ENCODE measurements around the gene METTL2B. TPM values are rescaled to one million over a fixed set of nuclear protein-coding genes. Genes with fewer than 3 reads are reported as not detected.
"Not testable (repeated sequence)": the region's sequence is repeated elsewhere in the genome, so short reads cannot be mapped to it uniquely, and the experiment has no call there.

Gene METTL2B
- total RNA-seq, 1 donor from 2014 or later: 18.5 TPM

DNA sequence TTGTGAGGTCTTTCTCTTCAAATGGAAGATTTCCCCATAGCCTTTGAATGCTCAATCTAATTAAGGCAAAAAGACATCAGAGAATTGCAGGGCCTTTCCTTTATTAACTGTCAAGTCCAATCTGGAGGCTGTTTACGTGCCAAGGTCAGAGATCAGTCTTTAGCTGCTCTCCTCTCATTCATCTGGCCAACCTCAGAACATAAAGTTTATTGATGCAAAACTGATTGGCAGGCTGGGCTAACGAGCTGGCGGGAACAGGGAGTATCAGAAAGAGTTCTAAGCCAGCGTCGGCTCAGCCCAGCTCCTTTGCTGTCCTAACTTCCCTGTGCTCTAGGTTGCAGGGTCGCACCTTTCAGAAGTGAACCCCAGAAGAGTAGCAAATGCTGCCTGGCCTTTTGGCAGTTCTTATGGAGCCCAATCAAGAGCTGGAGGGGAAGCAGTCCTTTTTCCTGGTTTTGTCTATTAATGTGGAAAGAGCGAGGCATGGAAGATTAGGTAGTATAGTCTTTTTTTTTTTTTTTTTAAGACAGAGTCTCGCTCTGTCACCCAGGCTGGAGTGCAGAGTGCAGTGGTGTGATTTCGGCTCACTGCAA is 47.5 kb downstream of the METTL2B start:
- DNase-seq (ENCODE audit: low read depth in 2 of 2): peak in 1 of 2 donors; percentile 56

- peak; percentile 37 to 52 for DNase-seq (ENCODE audit: low read depth in 2 of 2)
Measured at GRCh38 chr7:128525584-128525983, 49.0 kb downstream of the METTL2B start.

DNA sequence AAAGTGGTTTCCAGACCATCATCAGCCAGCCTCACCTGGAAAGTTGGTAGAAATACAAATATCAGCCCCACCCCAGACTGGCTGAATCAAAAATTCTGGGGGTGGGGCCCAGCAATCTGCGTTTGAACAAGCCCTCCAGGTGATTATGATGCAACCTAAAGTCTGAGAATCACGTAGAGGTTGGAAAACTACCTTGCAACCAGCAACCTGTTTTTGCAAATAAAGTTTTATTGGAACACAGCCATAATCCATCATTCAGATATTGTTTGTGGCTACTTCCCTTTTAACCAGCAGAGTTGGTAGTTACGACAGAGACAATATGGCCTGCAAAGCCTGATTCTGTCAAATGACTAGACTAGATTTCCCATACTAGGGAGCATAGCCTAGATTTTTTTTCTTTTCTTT is 49.5 kb downstream of the METTL2B start:
- not testable (repeated sequence) for DNase-seq (ENCODE audit: low read depth in 2 of 2)

- DNase-seq (ENCODE audit: low read depth in 2 of 2): not testable (repeated sequence)
Measured at GRCh38 chr7:128529191-128529590, 52.6 kb downstream of the METTL2B start.

- DNase-seq (ENCODE audit: low read depth in 2 of 2): peak in 1 of 2 donors; percentile 5
Measured at GRCh38 chr7:128530121-128530854, 53.7 kb downstream of the METTL2B start.

- DNase-seq (ENCODE audit: low read depth in 2 of 2): no peak
Measured at GRCh38 chr7:128530855-128531104, 54.2 kb downstream of the METTL2B start.

DNA sequence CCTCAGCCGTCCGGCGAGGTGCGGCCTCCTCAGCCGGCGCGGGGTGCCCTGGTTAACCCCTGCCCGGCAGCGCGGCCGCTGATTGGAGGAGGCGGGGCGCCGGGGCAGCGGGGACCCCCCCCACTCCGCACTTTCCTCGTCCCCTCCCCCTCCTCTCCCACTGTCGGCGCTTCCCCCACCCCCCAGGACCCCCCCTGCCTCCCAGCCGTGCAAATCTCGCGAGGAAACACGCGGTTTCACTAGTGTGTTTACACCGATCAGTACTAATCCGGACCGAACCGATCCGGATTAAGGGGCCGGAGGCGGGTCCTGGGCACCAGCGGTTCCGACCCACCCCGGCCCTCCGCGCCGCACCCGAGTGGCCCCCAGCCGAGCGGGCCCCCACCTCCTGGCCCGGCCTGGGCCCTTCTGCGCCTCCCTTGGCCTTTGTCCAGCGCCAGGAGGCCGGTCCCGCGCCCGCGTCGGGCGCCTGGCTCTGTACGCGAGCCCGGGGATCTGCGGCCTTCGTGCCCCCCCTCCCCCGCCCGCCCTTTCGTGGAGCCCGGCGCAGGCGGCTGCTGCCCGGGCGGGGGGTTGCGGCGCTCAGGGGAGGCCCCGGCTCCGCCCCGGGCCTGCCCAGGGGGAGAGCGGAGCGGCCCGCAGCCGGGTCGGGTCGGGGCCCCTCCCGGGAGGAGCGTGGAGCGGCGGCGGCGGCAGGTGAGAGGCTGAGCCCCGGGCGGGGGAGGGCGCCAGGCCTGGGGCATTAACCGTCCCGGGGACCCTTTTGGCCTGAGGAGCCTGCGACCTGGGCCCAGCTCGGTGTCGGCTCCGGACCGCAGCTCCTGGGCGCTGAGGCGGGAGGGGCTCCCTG is 54.8 kb downstream of the METTL2B start:
- DNase-seq (ENCODE audit: low read depth in 2 of 2): peak; percentile 89 to 93

DNA sequence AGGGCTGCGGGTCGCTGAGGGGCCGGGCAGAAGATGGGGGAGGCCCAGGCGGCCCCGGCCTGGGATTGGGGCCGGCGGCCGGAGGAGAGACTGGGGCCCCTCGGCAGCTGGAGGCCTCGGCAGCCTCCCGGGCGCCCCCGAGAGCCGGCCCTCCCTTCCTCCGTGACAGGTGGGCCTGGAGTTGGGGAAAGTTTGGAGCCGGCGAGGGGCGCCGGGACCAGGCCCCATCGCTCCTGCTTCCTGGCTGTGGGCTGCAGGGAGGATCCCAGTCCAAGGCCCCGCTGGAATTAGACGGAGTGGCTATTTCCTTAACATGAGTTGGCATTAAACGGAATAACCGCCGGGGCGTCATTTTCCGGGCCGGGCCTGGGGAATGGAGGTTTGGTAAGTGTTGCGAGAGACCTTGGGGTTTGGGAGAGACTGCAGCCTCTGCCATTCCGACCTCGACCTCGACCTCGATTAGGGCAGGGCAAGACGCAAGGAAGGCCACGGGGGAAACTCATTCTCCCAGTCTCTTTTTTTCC is 55.5 kb downstream of the METTL2B start:
- peak; percentile 46 to 51 for DNase-seq (ENCODE audit: low read depth in 2 of 2)

- peak in 1 of 2 donors; percentile 29 for DNase-seq (ENCODE audit: low read depth in 2 of 2)
Measured at GRCh38 chr7:128532956-128533355, 56.4 kb downstream of the METTL2B start.

DNA sequence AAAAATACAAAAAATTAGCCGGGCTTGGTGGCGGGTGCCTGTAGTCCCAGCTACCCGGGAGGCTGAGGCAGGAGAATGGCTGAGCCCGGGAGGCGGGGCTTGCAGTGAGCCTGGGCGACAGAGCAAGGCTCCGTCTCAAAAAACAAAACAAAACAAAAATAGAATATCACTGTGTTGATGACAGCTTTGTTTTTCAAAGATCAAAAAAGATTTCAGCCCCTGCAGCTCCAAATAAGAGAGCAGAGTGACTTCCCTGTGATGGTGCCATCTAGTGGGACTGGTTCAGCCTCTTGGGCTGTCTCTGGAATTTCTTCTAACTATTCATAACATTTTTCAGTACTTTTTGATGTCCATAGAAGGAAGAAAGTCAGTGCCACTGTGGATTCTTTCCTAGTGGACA is 60.9 kb downstream of the METTL2B start:
- DNase-seq (ENCODE audit: low read depth in 2 of 2): peak in 1 of 2 donors; percentile 21

DNA sequence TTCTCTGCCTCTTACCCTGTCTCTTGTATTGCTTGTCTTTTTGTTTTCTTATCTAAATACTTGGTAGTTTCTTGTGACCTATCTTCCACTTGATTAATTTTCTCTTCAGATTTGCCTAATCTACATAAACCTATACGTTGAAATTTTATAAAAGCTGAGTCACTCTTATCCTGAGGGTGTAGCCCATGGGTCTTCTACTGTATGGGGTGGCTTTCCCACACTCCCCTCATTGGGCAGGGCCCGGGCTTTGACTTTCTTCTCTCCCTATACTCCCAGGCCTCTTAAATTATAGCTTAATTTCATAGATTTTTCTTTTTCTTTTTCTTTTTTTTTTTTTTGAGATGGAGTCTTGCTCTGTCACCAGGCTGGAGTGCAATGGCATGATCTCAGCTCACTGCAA is 66.0 kb downstream of the METTL2B start:
- not testable (repeated sequence) for DNase-seq (ENCODE audit: low read depth in 2 of 2)

- not testable (repeated sequence) for DNase-seq (ENCODE audit: low read depth in 2 of 2)
Measured at GRCh38 chr7:128543300-128543699, 66.8 kb downstream of the METTL2B start.

DNA sequence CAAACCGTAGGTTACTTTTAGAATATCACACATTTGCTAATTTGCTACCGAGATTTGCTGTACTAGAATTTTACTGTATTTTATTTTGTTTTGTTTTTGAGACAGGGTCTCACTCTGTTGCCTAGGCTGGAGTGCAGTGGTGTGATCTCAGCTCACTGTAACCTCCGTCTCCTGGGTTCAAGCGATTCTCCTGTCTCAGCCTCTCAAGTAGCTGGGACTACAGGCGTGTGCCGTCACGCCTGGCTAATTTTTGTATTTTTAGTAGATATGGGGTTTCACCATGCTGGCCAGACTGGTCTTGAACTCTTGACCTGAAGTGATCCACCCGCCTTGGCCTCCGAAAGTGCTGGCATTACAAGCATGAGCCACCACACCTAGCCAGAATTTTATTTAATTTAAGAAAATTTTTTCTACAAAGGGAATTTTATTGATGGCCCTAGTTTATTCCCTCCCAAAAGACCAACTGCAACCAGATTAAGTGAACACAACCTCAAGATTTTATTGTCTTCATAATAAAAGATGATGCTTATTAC is 69.8 kb downstream of the METTL2B start:
- DNase-seq (ENCODE audit: low read depth in 2 of 2): not testable (repeated sequence)

DNA sequence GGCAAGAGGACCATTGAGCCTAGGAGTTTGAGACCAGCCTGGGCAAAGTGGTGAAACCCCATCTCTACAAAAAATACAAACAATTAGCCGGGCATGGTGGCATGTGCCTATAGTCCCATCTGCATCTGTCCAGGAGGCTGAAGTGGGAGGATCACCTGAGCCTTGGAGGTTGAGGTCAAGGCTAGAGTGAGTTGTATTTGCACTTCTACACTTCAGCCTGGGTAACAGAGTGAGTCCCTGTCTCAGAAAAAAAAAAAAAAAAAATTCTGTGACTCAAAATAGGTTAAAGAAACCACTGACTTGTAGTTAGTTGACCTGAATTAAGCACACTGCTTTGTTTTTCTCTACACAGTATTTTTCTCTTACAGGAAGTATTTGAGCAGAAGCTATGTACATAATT is 74.4 kb downstream of the METTL2B start:
- no peak for DNase-seq (ENCODE audit: low read depth in 2 of 2)

GRCh38 chr7:128554394-128554793 is 77.8 kb downstream of the METTL2B start:
- not testable (repeated sequence) for DNase-seq (ENCODE audit: low read depth in 2 of 2)

Other genes with a start within 250 kb of the METTL2B start
- not detected in 2 replicates for gene LEP, start 235.5 kb upstream of the METTL2B start, total RNA-seq
- gene RBM28, start 132.8 kb upstream of the METTL2B start, total RNA-seq: 4.1 and 4.6 TPM in 2 replicates
- not detected in 2 replicates for gene PRRT4, start 115.1 kb upstream of the METTL2B start, total RNA-seq
- gene IMPDH1, start 66.8 kb upstream of the METTL2B start, total RNA-seq: 32.7 and 42.5 TPM in 2 replicates
- gene HILPDA, start 20.9 kb upstream of the METTL2B start, total RNA-seq: 6.8 and 8.9 TPM in 2 replicates
- gene GARIN1A, start 195.5 kb downstream of the METTL2B start, total RNA-seq: 0.20 and 0.22 TPM in 2 replicates